Tibial artery (tissue), 4 donors: ENCODE data around the gene LRRC72.
"Not testable (repeated sequence)": the region's sequence is repeated elsewhere in the genome, so short reads cannot be mapped to it uniquely, and the experiment has no call there.

Experiments used
- DNase-seq, 2 donors: peaks; one replicate each; pipeline ENCODE4 v3.0.0-alpha.2; 2019
- H3K27ac ChIP-seq, 2 donors: fragments of 200-600 bp; sonication (generic) in 1 of 2; 1 replicate in 1 of 2; 2 replicates in 1 of 2; pipeline ENCODE4 v1.5.1; 2018 to 2019; ENCODE audit warnings: mild to moderate bottlenecking in 1 of 2
- H3K27me3 ChIP-seq, 2 donors: fragments of 200-600 bp; sonication (generic) in 1 of 2; one replicate each; pipeline versions ENCODE4 v1.5.1 to v1.6.0; 2016 to 2019
- H3K36me3 ChIP-seq, 3 donors: fragments of 200-600 bp; sonication (generic) in 2 of 3; one replicate each; pipeline ENCODE4 v1.5.1; 2016 to 2019; ENCODE audit warnings: mild to moderate bottlenecking in 2 of 3
- H3K4me1 ChIP-seq, 4 donors: fragments of 200-600 bp; sonication (generic) in 2 of 4; 1 replicate in 3 of 4; 2 replicates in 1 of 4; pipeline ENCODE4 v1.5.1; 2016 to 2019
- H3K4me3 ChIP-seq, 2 donors: fragments of 200-600 bp; sonication (generic) in 1 of 2; 1 replicate in 1 of 2; 2 replicates in 1 of 2; pipeline ENCODE4 v1.5.1; 2018 to 2019; ENCODE audit warnings: mild to moderate bottlenecking in 2 of 2
- H3K9me3 ChIP-seq, 3 donors: fragments of 200-600 bp; sonication (generic) in 1 of 3; one replicate each; pipeline ENCODE4 v1.5.1; 2016 to 2019
- CTCF ChIP-seq, 2 experiments: fragments of 200-600 bp in 1 of 2; fragments of 450-650 bp in 1 of 2; IDR thresholded peaks; one replicate each; pipeline ENCODE4 v1.5.1; 2017 to 2019; ENCODE audit warnings: antibody characterized with exemption in 2 of 2, mild to moderate bottlenecking in 1 of 2, moderate library complexity in 1 of 2
- intact Hi-C: fragments of 100-400 bp; cut with DNase I; formaldehyde crosslinking; loops from one replicate; pipeline ENCODE4 v1.15.0; 2023; ENCODE audit warnings: low total_unique reads

LRRC72 gene

GRCh38 chr7:16529697-16530096, 3.1 kb downstream of the LRRC72 start:
- no peak for DNase-seq
- no peak overlapping the region for H3K4me3 ChIP-seq
- no peaks in the 10 kb centered on the region for H3K27me3 ChIP-seq
- H3K9me3 ChIP-seq, result no peaks in the 10 kb centered on the region
- no peak overlapping the region for H3K27ac ChIP-seq
- no peaks in the 10 kb centered on the region for H3K36me3 ChIP-seq
- TF ChIP-seq CTCF (IDR thresholded peaks at IDR 0.05), result no peak
- no peaks in the 10 kb centered on the region for H3K4me1 ChIP-seq
- intact Hi-C loops, result no loop called here

- Histone ChIP-seq H3K36me3 (no peaks in the 10 kb centered on the region), H3K4me1 (no peaks in the 10 kb centered on the region), H3K27me3 (no peaks in the 10 kb centered on the region), H3K4me3 (no peak overlapping the region), H3K27ac (no peak overlapping the region), H3K9me3 (no peaks in the 10 kb centered on the region)
- DNase-seq, result no peak
- TF ChIP-seq CTCF (IDR thresholded peaks at IDR 0.05), result no peak
- intact Hi-C loops, result no loop called here
These were observed 5.1 kb downstream of the LRRC72 start for GRCh38 chr7:16531707-16532106.

GRCh38 chr7:16532272-16532671, 5.6 kb downstream of the LRRC72 start:
- DNase-seq, result no peak
- Histone ChIP-seq H3K9me3 (no peaks in the 10 kb centered on the region), H3K36me3 (no peaks in the 10 kb centered on the region), H3K4me3 (no peak overlapping the region), H3K4me1 (no peaks in the 10 kb centered on the region), H3K27ac (no peak overlapping the region), H3K27me3 (no peaks in the 10 kb centered on the region)
- no peak for TF ChIP-seq CTCF (IDR thresholded peaks at IDR 0.05)
- intact Hi-C loops, result no loop called here

- Histone ChIP-seq H3K27me3 (no peaks in the 10 kb centered on the region), H3K27ac (no peak overlapping the region), H3K4me3 (no peak overlapping the region), H3K4me1 (no peaks in the 10 kb centered on the region), H3K36me3 (no peaks in the 10 kb centered on the region), H3K9me3 (no peaks in the 10 kb centered on the region)
- intact Hi-C loops, result no loop called here
- no peak for TF ChIP-seq CTCF (IDR thresholded peaks at IDR 0.05)
- DNase-seq, result no peak
These were observed 8.9 kb downstream of the LRRC72 start for GRCh38 chr7:16535500-16535899.

- H3K4me3 ChIP-seq, DNase-seq, H3K4me1 ChIP-seq, H3K27me3 ChIP-seq, H3K27ac ChIP-seq, intact Hi-C loops, H3K9me3 ChIP-seq, H3K36me3 ChIP-seq: not testable (repeated sequence)
These were observed 13.9 kb downstream of the LRRC72 start for GRCh38 chr7:16540559-16540958.

- DNase-seq, result no peak
- TF ChIP-seq CTCF (IDR thresholded peaks at IDR 0.05), result no peak
- Histone ChIP-seq H3K9me3 (no peaks in the 10 kb centered on the region), H3K4me1 (no peaks in the 10 kb centered on the region), H3K27me3 (no peaks in the 10 kb centered on the region), H3K4me3 (no peak overlapping the region), H3K27ac (no peak overlapping the region), H3K36me3 (no peaks in the 10 kb centered on the region)
- intact Hi-C loops, result no loop called here
These were observed 15.8 kb downstream of the LRRC72 start for GRCh38 chr7:16542401-16542800.
